NCI-H1048 (cell line): ENCODE data around the gene PXK.

Experiments used
- DNase-seq: peaks from one replicate; lab custom pipeline; 2025; lab: John Stamatoyannopoulos, UW

PXK gene

DNA sequence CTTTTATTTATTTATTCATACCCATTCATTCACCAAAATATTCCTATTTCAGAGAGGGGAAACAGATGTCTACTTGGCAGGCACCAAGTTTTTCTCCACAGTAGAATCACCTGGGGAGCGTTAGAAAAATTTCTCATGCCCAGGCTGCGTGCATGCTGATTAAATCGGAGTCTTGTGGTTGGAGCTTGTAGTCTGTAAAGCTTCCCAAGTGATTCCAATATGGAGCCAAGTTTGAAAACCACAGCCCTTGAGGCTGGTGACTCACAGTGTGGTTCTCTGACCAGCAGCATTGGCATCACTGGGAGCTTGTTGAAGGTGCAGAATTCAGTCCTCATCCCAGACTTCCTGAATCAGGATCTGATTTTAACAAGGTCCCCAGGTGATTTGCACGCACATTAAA, 51.2 kb downstream of the PXK start:
- no peak for DNase-seq

DNA sequence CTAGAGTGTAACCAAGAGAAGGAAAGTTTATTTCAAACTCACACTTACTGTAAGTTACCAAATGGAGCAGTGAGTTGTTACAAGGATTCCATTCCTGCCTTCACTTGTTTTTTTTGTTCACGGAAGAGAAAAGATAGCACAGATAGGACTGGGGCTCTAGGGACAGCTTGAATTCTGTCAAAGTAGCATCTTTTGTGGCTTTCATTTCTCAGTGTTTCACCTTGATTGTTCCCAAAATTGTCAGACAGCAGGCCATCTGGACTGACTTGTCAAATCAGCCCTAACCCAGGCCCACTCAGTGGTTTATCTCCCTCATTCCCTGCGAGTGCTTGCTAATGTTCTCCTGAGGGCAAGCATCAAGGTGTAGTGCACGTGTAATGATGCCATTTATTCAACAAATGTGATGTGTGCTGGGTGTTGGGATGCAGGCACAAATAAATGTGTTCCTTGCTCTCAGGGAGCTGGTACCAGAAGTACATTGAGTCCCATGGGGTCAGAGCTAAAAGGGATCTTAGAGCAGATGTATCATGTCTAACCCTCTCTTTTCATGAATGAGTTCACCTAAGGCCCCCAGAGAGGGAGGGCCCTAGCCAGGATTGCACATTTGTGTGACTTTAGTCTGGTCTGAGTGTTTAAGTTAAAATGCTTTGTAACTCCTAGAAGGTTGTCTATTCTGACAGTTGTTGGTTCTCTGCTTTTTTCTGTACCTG, 51.8 kb downstream of the PXK start:
- DNase-seq = no peak

DNA sequence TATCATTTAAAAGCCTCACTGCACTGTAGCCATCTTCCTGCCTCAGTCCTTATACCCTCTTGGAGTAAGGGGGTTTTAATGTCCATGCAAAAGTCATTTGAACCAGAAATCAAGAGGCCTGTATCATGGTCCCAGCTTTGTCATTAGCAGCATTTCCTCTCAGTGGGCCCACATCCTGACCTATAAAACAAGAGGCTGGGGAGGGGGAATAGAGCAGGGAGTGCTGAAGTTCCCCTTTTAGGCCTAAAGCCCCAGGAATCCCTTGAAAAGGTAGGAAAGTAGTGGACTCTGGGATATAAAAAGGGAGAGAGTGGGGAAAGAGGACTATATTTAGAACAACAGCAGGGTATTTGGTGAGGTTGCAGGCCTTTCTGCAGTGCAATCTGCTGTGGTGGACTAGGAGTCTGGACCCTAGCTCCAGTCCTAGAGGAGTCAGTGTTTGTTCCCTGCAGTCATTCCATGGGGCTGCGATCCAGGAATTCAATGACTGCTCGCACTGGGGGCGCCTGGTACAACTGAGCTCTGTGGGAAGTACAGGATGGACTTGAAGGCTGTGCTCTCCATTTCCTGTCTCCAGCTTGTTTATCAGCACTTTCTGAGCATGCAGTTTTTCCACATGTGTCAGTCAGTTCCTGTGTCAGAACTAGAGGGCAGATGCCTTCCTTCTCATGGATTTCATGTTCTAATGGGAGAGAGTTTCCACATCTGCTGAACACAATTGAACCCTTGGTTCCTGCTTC, 54.1 kb downstream of the PXK start:
- no peak for DNase-seq

DNA sequence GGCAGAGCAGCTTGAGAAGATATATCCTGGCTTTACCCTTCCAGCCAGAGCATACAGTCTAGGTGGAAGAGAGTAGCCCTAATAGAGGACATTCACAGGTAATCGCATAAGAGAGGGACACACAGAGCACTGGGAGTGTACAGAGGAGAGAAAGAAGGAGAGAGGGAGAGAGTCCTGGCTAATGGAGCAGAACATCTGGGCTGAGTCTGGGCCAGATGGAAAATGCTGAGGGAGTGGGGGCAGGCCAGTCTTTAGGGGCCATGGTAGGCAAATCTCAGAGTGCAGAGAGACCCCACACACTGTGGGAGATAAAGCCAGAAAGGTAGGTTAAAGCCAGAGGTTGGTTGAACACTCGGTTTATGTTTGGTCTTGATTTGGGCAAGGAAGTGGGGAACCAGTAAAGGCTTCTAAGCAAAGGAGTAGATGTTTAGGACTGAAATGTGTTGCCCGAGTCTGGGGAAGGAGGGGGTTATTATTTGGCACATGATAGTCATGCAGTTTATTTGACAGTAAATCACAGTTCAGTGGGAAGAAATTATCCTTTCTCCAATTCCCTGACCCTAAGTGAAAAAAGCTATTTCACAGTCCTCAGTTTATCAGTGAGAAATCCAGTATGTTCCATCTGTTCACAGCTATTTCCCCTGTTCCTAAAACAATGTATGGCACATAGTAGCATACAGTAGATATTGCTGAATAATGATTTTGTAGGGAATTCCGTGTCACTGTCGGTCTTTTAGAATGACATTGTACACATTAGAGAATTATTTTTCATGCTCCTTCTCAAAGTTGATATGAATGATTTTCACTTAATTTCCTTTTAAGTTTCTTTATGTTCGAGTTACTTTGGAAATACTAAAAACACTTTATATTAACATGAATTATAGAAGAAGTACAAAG, 55.2 kb downstream of the PXK start:
- no peak for DNase-seq

DNA sequence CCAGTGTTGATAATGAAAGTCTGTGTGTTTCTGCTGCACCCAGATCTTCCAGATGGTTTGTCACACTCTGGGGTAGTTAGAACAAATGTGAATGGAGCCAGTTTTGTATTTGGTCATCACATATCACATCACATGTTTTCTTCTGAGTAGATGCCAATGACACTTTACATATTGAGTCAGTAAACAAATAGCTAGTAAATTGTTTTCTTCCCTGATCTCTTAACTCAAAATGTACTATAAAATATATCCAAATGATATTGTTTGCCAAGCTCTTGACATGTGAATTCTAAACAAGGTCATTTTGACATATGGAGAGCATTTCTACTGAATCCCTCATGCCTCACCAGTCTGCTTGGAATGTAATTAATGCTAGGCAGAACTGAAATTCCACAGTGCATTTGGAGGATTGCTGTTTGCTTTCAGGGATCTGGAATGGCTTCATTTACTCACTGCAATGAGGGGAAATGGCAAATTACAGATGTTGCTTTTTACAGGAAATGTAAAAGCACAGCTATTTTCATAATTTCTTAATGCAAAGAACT, 55.9 kb downstream of the PXK start:
- DNase-seq = no peak

DNA sequence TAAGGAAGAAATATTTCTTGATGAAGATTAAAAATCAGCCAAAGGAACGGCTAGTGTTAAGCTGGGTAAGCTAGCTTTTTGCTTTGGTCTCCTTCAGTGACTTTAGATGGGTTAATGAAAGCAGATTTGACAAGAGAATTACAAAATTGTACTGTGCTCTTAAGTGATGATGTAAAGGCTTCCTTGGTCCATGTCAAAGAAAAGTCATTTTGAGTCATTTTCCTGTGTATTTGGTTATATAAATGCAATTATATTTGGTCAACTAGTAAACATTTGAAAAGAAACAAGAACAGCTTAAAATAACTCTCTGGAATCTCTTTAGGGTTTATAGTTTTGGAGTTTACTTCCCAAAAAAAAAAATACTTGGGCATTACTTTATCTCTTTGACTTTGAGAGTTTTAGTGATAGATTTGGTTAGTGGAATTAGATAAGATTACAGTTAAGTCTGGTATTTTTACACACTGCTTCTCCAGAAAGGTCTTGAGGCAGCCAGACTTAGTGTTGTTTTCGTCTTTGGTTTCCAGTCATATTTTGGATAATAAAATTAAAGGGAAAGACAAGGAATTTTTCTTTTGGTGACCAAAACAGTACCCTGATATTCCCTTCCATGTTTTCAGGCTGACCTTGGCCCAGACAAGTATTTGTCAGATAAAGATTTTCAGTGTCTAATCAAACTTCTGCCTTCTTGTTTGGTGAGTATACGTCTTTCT, 58.6 kb downstream of the PXK start:
- DNase-seq = no peak

DNA sequence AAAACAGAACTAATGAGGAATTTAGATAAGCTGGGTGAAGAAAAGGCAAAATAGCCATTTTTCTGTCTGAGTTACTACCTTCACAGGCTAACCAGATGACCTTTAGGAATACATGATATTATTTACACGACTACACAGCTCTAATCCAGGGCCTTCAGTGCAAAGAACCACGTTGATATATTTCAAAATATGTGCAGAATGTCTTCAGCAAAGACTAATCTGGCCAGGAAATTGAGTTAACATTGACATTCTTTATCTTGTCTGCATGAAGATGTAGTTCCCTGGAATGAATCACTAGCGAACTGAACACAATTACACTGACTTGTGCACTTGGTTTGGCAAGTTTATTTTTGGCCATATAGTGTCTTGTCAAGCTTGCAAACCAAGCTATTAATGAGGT, 59.5 kb downstream of the PXK start:
- no peak for DNase-seq

DNA sequence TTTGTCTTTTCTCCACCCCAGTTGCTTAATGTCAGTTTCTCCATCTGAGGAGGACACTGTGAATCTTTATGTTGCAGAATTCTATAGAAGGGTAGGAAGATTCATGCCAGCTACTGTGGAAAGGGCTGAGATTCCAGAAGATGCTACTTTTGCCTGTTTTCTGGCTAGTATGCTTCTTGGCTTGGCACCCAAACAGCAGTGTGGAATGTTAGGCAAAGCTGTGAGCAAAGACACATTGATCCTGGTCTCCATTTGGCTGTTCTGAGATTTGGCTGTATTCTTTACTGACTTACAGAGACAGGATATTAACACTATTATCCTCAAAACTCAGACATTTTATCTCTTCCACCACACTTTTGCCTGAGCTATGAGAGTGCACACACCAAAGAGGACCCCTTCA, 61.6 kb downstream of the PXK start:
- DNase-seq = no peak

DNA sequence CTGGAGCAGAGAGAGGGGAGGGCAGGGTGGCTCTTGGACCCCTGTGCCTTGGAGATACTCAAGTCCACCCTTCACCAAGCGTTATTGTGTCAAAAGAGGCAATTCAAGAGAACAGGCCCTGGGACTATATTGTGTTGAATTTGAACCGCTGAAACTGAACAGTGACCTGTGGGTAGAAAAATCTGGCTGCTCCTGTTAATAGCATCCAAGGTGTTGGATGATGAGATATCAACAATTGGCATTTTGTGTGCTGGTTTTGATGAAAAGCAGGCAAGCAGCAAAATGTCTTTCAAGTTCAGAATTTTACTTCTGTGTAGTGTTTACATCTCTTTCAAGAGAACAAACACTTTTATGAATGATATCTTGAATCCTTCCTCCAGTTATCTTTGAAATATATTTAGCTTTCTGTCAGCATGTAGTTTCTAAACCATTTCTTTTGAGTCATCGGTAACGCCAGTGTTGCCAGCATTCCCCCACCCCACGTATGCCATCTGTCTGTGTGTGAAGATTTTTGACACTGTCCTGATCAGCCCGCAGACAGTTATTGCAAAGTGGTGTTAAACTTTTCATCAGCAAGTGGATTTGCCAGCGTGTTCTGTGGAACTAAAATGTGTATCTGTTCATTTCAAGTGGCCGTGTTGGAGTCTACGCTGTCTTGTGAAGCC, 66.1 kb downstream of the PXK start:
- no peak for DNase-seq

DNA sequence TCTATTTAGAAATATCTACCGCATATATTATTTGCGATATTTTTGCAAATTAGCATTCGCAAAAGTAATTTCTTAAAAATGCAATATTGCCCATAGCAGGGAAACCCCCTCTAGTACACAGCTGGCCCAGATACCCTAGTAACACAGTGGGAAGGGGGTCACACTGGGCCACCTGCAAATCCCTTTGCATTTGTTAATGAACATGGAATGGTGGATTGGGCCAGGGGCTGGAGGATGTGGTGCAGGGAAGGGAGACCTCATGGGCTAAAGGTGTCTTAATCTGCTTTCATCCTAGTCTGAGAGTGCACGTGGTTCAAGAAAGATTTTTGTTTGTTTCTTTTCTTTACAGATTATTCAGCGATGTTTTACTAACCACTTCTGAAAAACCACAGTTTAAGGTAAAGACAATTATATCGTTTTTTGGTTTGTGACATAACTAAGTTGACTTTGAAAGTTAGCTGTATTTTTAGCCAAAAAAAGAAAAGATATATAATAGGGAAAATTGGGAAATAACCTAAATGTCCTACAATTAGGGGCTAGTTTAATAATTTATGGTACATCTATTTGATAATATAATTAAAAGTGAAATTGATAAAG, 70.9 kb downstream of the PXK start:
- no peak for DNase-seq

DNA sequence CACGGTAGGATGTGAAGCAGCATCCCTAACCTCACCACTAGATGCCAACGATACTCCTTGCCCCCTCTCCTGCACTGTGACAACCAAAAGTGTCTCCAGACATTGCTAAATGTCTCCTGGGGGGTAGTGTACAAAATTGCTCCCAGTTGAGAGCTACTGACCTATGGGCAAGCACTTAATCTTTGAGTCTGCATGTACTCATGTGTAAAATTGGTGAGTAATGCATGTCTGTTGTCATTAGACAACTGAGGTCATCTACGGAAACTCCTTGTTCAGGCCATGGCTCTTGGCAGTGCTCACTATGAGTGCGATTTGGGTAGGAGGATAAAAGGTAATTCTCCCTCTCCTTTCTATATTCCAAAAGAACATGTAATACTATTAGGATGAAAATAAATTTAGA, 71.7 kb downstream of the PXK start:
- no peak for DNase-seq

DNA sequence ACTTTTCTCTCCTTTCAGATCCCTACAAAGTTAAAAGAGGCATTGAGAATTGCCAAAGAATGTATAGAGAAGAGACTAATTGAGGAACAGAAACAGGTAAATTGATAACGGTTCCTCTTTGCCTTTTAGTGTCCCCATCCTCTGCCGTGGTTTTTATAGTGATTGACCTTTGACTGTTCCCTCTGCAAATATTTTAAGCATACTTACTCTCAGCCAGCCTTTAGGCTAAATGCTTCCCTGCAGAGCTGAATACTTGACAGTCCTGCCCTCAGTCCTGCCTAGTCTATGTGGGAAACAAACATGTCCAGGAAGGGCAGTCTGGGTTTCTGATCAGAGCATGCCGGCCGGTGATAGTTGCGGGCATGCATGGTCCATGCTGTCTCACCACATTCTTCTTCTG, 76.2 kb downstream of the PXK start:
- no peak for DNase-seq

DNA sequence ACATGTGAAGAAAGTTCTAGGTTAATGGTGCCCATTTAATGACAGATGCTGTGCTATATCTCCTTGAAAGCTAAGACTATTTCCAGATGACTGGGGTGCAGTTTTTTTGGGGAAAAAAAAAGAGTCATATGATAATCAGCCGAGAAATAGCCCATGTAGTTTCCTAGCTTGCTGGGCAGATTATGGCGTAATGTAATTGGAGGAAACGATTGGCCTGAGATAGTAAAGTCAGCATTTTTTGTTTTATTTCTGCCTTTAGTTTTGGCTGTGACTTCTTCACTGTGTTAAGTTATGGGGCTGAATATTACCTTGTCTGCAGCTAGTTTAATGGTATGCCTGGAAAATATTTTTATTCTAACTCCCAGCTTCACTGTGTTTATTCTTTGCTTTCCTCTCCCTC, 77.0 kb downstream of the PXK start:
- no peak for DNase-seq

DNA sequence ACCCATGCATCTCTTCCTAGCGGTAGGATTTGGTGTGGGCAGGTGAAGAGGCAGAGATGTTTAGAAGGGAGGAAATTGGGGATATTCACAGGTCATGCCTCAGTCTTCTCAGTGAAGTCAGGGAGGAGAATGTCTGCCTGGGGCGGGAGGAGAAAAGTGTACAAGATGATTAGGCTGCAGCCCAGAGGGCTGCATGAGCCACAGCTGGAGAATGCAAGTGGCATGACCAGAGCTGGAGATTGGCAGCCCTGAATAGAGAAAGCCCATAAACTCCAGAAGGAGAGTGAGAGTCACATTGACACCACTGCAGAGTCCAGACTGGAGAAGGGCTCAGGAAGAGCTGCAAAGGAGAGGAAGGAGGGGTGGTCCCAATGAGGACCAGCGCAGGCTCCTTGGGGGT, 78.3 kb downstream of the PXK start:
- no peak for DNase-seq

DNA sequence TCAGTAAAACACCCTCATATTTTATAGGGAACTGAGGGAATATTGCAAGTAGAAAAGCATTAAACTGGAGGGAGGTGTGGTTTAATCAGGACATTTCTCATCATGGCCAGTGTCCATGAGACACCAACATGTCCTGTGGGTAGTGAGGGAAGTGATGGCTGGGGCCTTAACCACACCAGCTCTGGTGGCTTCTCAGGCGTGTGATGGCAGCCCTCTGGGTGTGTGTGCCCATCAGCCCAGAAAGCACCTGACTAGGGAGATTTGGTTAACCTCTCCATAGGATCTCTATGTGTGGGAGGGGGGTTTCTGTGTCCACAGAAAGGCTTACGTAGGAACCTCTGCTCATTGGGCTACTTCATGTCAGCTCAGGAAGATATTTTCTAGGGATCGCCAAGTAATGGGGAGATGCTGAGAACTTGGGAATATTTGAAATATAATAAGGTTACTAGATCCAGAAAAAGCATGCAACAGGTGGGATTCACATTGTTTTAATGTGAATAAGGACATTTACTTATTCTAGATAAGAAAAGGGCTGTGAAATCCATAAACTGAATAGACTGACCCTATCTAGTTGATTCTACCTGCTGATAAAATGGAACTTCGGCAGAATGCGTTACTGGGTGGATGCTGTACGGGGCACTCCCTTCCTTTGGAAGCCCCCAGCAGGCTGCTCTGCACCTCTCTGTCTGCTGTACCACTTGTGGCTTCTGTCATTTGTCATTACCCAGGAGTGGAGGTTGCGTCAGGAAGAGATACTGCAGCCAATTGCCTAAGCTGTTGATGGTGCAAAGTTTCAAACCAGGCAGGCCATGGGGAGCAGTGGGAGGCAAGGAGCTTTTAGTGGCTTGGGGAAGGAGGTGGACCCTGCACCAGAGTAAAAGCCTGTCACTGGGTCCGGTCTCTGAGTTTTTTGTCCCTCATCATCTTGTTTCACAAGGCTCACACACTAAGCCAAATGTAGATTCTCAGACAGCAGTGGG, 79.4 kb downstream of the PXK start:
- DNase-seq = no peak

DNA sequence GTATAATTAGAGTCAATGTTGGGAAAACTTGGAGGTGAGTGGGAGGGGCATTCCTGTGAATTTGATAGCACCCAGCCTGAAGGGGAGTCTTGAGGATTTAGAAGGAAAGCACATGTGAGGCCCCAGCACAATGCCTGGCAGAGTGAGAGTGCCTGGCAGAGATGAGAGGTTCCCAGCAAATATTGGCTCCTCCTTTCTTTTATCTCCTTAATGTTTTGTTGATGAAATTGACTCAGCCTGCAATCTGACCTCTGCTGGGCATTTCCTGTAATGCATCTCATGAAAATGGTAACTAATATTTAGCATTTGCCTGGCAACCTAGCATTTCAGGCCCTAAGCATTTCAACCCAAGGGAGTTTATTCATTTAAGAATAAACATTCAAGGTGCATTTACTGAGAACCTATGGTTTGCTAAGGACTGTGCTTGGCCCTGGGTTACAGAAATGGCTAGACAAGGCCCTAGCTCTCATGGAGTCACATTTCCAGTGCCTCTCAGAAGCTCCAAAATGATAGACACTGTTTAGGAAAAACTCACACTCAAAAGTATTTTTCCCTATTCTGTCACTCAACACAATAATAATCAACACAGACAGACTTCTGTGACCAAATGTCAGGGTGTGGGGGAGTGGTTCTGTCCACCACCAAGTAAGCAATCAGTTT, 82.0 kb downstream of the PXK start:
- DNase-seq = peak; percentile 35

DNA sequence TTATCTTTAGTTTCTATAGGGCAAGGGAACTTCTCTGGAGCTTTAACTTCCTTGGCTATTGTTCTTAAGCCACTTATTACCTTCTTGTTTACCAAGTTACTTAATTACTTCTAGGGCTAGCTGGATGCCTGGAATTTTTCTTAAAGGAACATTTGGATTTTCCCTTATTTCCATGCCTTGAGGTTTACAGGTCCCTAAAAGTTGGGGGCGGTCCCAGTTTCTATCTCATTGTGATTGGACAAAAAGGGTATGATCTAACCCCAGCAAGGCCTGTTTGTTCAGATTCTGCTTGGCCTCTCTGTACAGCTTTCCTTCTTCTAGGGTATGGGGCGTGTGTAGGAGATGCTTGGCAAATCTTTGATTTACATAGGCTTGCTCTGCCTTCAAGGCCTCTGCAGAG, 83.5 kb downstream of the PXK start:
- DNase-seq = no peak

DNA sequence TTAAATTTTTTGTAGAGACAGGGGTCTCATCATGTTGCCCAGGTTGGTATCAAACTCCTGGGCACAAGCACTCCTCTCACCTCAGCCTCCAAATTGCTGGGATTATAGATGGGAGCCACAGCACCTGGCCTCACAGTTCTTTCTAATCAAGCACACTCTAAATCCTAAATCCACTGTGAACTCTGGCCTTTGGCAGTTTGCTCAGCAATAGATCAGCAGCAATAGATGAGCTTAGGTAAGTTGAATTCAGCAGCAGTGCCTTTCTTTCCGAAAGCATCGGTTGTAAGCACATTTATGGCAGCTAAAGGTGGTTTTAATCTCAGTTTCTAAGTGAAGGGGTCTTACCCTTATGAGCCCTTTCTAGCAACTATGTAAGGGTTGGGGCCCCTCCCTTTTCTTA, 84.4 kb downstream of the PXK start:
- no peak for DNase-seq

DNA sequence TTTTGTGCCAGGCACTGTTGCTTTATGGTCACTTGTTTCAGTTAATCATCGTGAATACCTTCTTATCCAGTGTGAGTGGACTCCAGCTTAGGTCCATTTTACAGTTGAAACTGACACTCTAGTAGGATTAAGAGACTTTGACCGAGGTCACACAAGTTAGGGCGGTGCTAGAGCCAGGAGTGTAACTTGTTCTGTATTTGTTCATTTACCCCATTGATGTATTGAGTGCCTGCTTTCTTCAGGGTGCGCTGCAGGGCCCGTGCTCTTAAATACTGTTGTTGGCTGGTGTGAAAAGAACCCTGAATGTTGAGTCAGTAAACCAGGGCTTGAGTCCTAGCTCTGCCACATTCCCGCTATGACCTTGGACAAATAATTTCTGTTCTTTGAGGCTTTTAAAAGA, 85.5 kb downstream of the PXK start:
- no peak for DNase-seq
